GM18909 (cell line): ENCODE measurements around the gene RCAN3.
"Not testable (repeated sequence)": the region's sequence is repeated elsewhere in the genome, so short reads cannot be mapped to it uniquely, and the experiment has no call there.

ENCODE experiments used
- ATAC-seq: cut with Tn5 transposase; IDR thresholded peaks from one replicate; pipeline ENCODE4 v1.9.1; 2021; ENCODE audit warnings: mild to moderate bottlenecking; ENCODE audit not compliant: unreplicated experiment, poor library complexity

RCAN3 gene

DNA sequence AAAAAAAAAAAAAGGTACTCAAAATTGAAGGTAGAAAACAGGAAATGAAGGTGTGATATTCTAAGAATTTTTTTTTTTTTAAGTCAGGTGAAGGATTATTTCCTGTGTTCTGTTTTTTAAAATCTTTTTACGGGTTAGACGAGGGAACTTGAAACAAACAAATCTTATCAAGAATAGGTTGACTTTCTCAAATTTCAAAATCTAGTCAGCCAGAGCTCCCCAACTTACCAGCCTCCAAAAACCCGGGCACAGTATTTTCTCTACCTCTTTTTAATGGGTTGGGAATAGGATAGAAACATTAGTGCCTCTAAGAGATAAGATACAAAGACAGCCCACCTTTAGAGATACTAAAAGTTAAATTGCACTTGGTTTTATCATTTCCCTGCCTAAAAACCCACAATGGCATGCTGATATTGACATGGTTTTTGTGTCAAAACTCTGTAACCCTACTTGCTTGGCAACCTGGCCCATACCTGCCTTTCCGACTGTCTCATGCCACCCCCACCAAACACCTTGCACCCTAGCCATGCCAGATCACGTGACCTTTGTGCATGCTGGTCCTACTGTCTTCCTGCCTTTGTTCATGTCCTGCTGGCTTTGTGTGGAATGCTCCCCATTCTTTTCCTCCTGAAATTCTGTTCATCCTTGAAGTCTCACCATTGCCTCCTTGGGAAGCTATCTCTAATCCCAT is 4.2 kb downstream of the RCAN3 start:
- ATAC-seq, result no peak

DNA sequence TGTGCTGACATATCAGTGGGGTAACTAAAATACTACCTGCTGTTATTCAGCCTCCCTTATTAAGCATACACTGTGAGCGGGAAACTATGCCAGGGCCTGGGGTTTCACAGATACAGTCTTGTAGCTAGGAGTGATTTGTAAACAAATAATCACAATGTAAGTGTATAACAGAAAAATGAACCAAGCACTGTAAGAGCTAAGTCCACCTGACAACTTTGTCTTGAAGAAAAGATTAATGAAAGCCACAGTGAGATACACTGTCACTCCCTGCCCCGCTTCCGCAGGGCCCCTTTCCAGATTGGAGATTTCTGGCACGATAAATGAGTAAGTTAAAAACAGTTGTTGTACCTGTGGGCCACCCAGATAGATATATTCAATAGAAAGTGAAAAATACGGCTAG is 4.8 kb downstream of the RCAN3 start:
- no peak for ATAC-seq

DNA sequence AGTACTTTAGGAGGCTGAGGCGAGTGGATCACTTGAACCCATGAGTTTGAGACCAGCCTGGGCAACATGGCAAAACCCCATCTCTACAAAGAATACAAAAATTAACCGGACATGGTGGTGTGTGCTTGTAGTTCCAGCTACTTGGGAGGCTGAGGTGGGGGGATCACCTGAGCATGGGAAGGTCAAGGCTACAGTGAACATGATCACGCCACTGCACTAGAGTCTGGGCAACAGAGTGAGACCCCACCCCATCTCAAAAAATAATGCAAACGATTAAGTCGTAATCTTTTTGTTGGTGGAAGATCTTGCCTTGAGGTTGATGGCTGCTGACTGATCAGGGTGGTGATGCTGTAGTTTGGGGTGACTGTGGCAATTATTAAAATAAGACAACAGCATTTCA is 6.3 kb downstream of the RCAN3 start:
- no peak for ATAC-seq

DNA sequence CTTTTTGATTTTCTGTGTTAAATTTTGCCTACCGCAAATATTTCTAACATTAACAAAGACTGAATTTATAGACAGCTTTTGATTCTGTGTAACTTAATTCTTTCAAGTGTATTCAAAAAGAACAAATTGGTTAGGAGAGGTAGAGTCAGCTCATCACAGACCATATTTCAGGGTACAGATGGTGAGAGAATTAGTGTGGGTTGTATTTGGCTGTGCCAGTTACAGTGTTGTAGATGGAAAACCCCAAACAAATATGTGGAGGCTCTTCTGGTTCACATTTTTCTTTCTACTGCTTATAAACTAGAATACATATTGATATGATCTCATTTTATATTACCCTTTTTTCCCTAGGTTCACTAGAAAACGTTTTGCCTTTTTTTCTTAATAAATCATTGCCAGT is 11.1 kb downstream of the RCAN3 start:
- ATAC-seq, result no peak

DNA sequence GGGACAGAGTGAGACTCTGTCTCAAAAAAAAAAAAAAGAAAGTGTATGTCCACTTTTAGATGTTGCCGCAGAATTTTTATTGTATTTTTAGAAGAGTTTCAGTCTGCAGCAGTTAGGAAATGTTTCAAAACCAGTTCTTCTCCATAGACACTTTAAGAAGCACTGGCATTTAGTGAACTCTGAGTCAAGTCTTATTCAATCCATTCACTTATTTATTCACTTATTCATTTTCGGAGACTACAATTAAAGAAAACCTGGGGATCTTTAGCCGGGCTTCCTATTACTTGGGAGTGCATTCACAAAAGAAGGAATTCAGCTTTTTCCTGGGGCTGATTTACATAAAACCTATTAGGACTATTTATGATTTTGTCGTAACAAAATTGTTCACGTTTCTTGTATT is 12.3 kb downstream of the RCAN3 start:
- ATAC-seq, result no peak

DNA sequence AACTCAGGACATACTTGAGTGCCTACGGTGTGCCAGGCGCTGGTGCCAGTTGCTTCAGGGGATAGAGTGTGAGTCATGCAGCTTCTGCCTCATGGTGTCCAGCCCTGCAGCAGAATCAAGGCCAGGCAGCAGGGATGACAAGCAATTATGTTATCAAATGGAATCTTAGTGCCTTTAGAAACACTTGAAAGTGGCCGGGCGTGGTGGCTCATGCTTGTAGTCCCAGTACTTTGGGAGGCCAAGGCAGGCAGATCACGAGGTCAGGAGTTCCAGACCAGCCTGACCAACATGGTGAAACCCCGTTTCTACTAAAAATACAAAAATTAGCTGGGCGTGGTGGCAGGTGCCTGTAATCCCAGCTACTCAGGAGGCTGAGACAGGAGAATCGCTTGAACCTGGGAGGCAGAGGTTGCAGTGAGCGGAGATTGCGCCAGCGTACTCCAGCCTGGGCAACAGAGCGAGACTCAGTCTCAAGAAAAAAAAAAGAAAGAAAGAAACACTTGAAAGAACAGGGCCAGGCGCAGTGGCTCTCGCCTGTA is 13.1 kb downstream of the RCAN3 start:
- not testable (repeated sequence) for ATAC-seq

DNA sequence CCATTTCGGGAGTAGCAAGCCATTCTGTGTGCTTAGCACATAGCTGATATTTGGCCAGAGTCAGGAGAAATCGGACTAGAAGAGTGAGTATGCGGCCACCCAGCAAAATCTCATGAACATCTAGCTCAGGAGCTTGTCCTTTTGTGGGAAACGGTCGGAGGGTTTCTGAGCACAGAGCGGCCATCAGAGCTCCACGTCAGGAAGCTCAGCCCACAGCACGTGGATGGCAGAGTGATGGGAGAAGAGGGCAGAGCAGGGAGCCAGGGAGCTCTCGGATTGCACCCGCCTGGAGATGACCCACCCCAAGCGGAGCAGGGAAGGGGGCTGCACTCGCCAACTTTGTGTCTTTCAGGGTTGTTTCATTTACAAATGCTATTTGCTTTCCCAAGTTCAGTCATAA is 13.9 kb downstream of the RCAN3 start:
- ATAC-seq, result no peak

DNA sequence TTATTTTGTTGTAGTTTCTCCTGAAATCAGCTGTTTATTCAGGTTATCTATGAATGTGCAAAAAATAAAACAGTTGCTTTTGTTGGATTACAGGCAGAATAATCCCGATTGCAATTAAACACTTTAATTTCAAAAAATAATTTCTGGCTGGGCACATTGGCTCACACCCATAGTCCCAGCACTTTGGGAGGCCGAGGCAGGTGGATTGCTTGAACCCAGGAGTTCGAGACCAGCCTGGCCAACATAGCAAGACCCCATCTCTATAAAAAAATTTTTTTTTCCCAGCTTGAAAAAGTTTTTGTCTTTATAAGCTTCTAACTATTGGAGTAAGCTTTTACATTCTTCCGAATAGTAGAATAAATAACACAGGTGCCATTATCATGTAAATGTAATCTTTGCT is 15.3 kb downstream of the RCAN3 start:
- ATAC-seq, result no peak

DNA sequence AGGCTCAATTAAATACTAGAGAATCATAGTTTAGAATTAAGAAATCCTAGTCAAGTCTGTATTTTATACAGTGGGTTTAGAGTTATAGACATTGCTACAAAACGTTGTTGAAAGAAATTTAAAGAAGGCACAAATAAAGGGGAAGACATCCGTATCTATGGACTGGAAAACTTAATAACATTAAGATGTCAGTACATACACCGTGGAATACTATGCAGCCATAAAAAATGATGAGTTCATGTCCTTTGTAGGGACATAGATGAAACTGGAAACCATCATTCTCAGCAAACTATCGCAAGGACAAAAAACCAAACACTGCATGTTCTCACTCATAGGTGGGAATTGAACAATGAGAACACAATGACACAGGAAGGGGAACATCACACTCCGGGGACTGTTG is 17.6 kb downstream of the RCAN3 start:
- ATAC-seq, result not testable (repeated sequence)

DNA sequence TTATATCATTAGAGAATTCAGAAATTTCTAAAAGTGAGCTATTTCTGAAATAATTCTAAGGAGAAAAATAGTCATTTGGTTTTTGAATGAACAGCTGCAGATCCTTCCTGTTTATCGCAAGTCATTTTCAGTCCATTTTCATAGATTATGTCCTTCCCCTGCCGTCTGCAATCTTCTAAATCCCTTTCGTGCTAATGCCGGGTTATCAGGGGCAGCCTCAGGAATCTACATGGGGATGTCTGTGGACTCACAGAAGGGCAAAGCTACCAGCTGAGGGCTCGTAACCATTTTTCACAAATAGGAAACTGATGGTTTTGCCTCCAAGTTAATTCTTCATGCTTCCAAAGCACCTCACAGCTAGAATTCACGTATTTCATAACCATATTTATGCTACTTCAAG is 23.0 kb downstream of the RCAN3 start:
- ATAC-seq, result no peak

DNA sequence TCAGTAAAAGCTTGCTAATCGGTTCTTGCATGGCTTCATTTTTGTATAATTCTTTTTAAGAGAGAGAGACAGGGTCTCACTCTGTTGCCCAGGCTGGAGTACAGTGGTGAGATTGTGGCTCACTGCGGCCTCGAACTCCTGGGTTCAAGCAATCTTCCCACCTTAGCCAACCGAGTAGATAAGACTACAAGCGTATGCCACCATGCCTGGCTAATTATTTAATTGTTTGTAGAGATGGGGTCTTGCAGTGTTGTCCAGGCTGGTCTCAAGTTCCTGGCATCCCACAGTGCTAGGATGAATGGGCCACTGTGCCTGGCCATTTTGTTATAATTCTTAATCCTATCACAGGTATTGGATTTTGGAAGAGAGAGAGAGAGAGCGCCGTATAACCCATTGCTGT is 23.4 kb downstream of the RCAN3 start:
- ATAC-seq, result no peak

DNA sequence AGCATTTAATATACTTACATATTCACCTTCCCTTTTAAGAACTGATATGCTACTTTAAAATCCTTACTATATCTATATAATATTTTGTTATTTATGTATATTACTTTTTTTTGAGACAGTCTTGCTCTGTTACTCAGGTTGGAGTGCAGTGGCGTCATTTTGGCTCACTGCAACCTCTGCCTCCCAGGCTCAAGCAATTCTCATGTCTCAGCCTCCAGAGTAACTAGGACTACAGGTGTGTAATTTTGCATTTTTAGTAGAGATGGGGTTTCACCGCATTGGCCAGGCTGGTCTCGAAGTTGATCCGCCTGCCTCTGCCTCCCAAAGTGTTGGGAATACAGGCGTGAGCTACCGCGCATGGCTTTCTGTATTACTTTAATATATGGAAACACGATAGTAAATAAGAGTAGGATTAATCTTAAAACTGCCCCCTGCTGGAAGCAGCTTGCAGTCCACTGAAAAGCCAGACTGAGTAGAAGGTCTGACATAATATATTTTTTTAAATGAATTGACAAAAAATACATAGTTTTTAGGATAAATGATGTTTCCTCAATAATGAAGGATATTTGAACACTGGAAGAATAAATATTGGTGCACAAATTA is 24.4 kb downstream of the RCAN3 start:
- no peak for ATAC-seq

DNA sequence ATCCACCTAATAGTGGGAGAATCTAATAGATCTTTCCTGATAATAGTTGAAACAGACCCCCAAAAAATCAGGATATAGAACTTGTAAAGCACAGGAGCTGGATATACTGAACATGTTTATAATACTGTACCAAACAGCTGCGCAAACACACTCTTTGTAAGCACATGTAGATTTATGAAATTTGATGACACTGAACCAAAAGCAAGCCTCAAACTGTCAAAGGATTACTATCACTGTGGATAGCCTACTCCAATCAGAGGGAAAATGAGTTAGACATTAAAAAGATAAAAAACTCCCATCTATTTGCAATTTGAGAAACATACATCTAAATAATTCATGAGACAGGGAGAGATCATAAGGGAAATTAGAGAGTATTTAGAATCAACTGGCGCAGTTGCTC is 26.1 kb downstream of the RCAN3 start:
- ATAC-seq, result no peak

DNA sequence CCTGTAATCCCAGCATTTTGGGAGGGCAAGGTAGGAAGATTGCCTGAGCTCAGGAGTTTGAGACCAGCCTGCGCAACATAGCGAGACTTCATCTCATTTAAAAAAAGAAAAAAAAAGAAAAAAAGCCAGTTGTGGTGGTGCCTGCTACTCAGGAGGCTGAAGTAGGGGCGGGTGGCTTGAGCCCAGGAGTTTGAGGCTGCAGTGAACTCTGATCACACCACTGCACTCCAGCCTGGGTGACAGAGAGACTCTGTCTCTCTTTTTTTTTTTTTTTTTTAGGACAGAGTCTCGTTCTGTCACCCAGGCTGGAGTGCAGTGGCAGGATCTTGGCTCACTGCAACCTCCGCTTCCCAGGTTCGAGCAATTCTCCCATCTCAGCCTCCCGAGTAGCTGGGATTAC is 26.7 kb downstream of the RCAN3 start:
- not testable (repeated sequence) for ATAC-seq

DNA sequence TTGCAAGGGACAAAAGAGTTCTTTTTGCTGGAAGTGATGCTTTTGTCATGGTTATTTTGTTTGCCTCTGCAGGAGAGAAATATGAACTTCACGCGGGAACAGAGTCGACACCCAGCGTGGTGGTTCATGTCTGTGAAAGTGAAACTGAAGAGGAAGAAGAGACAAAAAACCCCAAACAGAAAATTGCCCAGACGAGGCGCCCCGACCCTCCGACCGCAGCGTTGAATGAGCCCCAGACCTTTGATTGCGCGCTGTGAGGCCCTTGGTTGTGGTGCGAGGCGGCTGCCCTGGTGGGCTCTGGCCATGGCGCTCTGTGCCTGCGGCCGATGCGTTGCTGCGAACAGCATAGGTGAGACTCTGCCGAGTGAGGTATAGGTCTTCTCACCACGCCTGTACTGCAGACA is 32.4 kb downstream of the RCAN3 start:
- ATAC-seq, result no peak

DNA sequence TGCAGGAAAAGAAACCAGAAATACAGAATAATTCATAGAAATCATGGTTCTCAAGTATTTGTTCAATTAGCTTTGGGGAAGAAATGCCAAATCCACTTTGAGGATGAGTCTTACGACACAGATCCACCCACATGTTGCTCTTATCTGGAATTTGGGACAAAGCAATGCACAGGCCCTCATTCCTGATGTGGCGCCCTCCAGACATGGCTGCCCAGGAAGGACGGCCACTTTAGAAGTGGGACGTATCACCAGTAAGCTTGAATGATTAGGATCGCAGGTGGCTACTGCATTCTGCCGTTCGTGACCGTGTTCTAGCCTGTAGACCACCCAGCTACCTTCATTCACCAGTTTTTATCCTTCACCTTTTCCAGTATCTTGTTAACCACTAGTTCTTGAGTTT is 33.1 kb downstream of the RCAN3 start:
- ATAC-seq, result no peak

DNA sequence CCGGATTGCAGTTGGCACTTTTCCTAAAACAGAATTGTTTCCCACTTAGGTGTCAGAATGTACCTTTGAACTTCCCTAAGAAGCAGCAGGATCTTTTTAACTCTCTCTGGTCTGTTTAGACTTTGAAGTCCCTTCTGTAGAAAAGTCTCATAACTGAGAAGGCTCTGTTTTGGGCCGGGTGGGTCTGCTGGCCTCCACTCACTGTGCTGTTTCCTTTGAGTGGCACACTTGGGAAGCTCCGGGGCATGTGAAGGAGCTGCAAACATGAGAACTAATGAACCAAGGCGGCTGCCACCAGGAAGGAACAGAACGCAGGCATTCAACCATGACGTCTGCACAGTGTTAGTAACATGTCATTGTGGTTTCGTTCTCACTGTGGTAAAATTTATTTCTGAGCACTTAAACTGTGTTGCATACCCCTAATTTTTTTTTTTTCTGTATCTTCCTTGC is 33.8 kb downstream of the RCAN3 start:
- no peak for ATAC-seq

DNA sequence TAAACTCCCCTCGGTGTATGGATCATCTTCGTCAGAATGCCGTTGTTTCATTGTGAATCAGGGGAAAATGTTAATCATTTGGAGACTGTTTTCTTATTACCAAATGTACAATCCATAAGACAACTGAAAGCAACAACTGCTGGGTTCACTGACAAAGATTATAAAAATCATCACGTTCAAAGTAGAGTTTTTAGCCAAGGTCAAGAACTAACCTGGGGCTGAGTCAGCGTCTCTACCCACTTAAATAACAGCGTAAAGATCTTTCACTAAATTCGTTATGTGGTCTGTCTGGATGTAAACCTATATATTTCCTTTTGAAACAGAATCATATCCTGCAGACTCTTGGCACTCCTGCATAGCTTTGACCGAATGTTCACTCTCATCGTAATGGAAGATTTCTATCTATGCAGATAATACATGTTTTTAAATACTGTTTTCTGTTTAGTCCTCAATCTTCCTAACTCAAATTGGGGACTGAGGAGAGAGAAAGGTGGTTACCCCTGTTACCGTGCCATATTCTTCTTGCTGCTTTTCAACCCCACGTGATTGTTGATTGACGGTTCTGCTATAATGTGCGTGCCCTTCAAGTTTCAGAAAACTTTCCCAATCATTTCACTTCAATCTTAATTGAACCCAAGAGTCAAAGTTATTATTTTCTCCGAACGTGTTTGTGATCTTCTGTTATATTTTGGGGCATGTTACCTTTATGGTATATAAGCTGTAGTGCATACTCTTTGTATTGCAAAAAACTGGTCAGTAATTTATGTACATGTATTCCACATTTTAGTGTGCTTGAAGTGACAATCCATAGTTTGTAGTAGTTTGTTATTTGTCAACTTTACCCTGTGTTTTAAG is 37.6 kb downstream of the RCAN3 start:
- no peak for ATAC-seq

DNA sequence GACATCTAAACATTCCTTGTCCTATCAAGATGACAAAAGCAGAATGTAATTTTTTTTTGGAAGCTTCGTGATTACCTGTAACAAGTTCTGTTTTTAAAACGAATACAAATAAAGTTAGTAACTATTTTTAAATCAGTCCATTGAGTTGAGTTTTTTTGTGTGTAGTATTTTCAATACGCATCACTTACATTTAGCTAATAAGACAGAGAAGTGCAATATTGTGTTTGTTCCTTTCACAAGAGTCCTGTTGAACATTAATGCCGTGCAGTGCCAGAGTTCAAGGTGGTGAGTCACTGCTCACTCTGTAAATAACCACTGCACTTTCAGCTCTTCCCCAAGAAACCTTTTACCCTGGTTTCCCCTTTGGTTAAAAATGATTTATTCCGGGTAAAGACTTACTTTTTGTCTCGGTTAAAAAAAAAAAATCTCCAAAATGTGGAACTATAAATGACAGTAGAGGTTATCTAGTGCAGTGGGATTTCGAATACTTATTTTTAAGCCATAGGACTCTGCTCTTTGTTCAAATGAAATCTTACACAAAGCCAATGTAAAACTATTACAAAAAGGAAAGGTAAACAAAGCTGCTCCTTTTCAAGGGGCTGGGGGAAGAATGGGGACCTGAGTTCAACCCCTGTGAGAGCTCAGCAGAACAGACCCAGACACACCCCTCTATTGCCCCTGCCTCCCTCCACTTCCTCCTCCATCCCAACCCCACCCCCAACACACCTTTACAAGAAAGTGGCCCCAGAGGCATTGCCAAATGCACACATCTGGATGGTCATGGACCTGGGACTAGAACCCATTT is 38.5 kb downstream of the RCAN3 start:
- ATAC-seq, result no peak

DNA sequence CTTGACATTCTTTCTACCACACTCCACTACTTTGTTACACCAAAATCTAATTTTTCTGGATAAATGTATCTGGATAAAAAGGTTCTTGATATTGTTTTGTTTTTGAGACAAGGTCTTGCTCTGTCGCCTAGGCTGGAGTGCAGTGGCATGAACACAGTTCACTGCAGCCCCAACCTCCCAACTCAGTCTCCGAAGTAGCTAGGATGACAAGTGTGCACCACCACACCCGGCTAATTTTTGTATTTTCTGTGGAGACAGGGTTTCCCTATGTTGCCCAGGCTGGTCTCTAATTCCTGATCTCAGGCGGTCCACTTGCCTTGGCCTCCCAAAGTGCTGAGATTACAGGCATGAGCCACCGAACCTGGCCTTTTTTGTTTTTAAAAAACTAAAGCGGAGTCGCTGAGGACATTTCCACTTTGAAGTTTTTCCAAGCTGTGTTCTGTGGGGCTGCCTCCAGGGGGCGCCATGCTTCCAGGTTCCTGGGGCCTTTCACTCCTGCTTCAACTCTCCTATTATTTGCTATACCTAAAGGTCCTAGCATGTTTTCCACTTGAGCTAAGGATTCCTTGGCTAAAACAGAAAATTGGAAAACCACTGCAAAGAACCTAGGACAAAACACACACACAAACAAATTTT is 39.2 kb downstream of the RCAN3 start:
- no peak for ATAC-seq
